Tongue (tissue), 2 donors: Measurements from ENCODE around the gene ALOXE3. TPM values are rescaled to one million over a fixed set of nuclear protein-coding genes. Genes with fewer than 3 reads are reported as not detected.

Experiments used
- DNase-seq: peaks from one replicate; pipeline ENCODE4 v3.0.0-alpha.2; 2015
- total RNA-seq: library from RNA; depleted of rRNA; stranded (reverse); fragments of >200 nt; gene quantifications from one replicate; pipeline ENCODE4 v1.2.3, GENCODE V29; 2014

Gene ALOXE3
- total RNA-seq, 1 donor from 2014 or later: not detected

DNA sequence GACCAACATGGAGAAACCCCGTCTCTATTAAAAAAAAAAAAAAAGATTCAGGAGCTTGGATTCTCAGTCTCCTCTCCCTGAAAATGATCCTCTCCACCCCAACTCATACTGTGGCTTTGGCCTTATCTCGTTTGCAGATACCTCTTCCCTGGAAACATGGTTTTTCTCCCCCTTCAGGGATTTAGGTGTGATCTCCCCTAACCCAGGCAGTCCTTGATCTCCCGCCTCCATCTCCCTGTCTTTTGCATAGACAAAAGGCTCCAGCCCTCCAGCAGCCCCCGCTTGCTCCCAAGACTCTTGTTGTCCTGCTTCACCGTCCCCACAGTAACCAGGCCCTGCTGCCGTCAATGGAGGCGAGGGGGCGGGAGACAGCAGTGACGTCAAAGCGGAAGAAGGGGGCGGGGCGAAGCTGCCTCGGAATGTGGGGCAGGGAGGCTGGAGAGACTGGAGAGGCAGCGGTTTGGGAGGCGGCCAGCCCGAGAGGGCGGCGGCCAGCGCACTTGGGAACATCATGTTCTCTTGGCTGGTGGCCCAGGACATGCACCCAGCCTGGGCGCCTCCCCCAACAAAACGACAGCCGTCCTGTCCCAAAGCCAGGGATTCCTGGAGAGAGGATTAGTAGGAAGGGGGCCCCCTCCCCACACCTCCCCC, 35.8 kb upstream of the ALOXE3 start:
- DNase-seq: peak; percentile 100

DNA sequence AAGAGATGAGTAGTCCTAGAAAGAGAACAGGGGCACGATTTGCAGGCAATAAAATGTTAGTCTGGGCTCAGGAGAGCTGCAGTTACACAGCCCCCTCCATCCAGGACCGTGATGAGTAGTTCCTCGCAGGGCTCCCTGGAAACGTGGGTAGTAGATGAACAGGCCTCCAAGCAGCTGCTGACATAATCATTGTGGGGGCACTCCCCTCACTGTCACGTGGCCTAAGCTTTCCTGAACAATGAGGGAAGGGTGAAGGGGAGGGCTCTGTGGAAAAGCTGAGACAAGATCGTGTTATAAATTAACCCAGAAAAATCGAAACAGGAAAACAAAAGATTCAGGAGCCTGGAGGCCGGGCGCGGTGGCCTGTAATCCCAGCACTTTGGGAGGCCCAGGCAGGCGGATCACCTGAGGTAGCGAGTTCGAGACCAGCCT, 35.2 kb upstream of the ALOXE3 start:
- peak; percentile 94 for DNase-seq

DNA sequence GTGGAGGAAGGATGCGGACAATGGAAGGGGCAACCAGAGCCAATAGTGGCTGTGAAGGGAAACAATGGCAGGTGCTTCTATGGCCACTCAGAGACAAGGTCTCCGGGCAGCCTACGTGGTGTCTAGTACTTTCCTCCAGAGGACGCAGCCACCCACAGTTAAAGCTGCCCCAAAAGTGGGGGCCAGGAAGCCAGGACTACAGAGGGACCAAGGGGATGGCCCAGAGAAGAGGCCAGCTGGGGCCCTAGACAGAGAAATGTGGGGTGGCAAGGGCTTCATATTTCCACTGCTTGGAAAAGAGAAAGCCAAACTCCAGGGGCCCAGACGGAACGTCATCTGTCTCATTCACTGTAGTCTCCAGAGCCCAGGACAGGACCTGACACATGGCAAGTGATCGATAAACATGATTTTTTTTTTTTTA, 34.7 kb upstream of the ALOXE3 start:
- DNase-seq: peak; percentile 44

GRCh38 chr17:8152112-8152775, 33.9 kb upstream of the ALOXE3 start, which contains the start of gene PER1:
TSS of gene PER1 (minus strand) at chr17:8152404. CDS start at chr17:8150706, 1,698 bp downstream.
- peak; percentile 97 for DNase-seq

DNA sequence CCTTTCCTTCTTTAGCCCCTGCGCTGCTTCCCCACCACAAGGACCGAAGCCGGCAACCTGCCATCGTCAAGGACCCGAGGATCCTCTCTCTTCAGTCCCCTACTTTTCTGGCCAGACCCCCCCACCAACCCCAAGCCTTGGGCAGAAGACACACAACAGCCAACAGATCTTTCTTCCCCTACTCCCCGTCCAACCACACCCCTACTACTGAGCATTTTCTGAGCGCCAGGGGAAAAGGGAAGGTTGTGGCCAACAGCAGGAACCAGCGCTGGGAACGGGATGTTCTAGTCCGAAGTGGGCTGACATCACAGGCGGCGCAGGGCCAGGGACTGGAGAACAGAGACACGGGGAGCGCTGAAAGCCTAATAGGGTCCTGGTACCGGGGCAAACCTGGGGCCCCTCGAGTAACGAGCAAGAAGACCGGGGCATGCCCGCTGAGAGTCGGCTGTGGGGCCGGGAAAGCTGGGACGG, 33.4 kb upstream of the ALOXE3 start:
- peak; percentile 90 for DNase-seq

- DNase-seq: peak; percentile 97
Measured at GRCh38 chr17:8151120-8151640, 32.9 kb upstream of the ALOXE3 start.

DNA sequence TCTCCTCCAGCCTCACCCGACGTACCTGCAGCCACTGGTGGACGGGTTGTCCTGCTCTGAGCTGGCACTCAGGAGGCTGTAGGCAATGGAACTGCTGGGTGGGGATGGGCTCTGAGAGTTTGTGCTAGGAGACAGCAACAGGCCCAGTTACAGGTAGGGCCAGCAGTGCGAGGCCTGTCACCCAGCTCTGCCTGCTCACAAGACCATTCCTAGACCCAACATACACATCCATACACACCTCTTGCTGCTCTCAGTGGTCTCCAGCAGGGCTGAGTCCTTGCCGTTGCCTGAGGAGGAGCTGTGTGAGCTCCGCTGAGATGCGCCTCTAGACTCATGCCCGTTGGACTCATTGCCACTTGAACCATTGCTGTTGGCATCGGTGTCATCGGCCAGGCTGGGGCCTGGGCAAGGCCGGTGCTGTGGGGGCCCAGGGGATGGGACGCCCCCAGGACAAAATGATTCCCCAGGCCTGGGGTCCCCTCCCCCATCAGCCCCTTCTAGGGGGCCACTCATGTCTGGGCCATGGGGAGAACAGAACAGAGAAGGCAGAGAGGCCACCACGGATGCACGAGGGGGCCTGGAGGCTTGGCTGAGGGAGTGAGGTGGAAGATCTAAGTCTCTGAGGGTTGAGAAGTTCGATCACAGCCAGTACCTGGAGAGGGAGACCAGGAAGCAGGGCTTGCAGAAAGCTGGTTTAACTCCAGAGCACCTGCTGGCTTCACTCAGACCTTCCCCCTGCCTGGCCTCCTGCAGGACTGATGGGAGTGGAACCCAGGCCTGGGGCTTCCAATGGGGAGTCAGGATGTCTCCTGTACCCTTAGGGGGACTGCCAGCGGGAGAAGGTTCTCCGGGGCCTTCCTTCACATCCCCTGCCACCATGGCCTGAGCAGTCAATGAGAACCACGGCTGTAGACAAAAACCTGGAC, 32.1 kb upstream of the ALOXE3 start:
- DNase-seq: peak; percentile 81

GRCh38 chr17:8149419-8150193, 31.3 kb upstream of the ALOXE3 start:
- no peak for DNase-seq

DNA sequence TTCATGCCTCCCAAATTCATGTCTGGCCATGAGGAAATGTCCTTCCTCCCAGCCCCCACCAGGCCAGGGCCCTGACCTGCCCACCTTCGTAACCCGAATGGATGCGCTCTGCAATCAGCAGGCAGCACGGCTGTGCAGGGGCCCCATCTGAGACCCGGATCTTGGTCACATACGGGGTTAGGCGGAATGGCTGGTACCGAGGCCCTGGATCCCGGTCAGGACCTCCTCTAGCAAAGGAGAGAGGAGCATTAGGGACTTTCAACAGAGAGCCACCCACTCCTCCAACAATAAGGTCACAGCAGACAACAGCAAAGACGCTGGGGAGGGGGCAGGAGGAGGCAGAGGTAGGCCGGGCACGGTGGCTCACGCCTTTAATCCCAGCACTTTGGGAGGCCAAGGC, 30.2 kb upstream of the ALOXE3 start:
- DNase-seq: no peak

GRCh38 chr17:8147805-8148404, 29.6 kb upstream of the ALOXE3 start:
- DNase-seq: no peak

GRCh38 chr17:8147141-8147804, 29.0 kb upstream of the ALOXE3 start:
- DNase-seq: no peak

- DNase-seq: no peak
Measured at GRCh38 chr17:8146381-8147140, 28.2 kb upstream of the ALOXE3 start.

DNA sequence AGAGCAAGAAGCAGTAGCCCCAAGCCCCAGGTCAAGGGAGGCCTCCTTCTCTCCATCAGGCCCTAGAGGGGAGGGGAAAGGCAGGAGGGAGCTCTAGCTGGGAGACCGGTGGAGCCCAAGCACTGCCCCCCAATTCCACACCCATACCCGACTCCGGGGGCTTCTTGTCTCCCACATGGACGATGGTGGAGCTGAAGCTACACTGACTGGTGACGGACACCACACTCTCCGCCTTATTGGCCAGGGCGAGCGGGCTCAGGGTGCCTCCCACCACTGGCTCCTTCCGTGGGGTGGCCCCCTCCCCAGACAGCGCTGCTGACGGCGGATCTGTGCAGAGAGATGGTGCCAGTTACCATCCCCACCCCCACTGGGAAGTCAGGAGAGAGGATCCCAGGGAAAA, 27.5 kb upstream of the ALOXE3 start:
- no peak for DNase-seq

GRCh38 chr17:8144401-8145231, 26.3 kb upstream of the ALOXE3 start:
- no peak for DNase-seq

DNA sequence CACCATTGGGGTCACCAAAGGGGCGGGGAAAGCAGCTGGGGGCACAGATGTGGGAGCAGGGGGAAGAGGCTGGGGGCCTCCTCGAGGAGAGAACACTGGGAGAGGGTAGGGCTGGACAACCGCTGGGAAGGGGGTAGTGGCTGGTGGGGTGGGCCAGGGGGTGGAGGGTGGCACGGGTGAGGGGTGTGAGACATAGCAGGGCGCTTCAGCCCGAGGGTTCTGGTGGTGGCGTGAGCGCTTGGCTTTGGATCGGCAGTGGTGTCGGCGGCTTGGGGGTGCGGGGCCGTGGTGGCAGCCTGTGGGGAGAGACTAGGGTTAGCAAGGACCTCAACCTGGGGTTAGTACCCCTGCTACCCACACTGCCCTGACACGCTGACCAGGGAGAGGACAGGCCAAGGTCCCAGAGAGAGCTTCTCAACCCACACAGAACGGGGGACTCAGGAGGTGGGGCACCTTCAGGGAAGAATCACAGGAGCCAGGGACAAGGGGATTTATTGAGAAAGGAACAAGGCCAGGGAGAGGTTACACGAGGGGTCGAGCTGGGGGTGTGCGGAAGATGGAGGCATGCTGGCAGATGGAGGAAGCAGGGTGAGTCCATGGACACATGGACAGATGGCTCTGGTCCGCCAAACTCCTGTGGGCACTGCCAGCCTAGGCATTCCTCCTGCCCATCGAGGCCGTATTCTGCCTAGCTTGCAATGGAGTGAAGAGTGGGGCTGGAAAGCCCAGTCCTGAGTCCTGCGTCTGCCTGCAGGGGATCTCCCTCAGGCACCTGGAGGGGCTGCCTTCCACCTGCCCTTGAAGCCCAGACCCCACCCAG, 25.5 kb upstream of the ALOXE3 start:
- no peak for DNase-seq

- DNase-seq: peak; percentile 0
Measured at GRCh38 chr17:8142887-8143580, 24.7 kb upstream of the ALOXE3 start.

DNA sequence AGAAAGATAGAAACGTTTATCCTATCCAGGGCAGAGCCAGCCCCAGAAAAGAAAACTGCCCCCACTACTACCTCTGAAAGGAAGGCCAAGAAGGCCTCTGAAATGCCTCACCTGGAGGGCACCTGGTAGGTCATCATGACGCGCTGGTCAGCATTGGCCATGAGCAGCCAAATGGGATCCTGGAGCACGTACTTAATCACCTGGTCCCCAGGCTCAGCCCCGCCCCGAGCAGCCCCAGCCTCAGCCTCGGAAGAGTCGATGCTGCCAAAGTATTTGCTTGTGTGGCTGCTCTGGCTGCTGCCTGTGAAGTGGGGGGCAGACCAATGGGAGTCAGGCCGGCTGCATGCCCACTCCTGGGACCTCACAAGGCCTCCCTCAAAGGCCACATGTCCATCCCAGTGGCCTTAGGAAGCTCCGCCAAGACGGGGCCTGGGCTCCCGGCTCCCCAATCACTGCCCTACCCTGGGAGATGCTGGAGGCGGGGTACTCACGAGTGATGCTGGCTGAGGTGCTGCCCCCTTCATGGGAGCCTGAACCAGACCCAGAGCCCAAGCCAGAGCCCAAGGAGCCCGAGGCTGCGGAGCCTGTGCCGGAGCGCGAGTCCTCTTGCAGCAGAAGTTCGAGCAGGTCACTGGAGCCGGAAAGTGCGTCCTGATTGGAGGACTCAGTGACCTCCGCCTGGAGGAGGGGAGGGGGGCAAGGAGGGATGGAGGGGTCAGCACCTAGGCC, 24.0 kb upstream of the ALOXE3 start:
- no peak for DNase-seq
